Testis (tissue), 3 donors: ENCODE results near the gene ERCC1. TPM values are rescaled to one million over a fixed set of nuclear protein-coding genes. Genes with fewer than 3 reads are reported as not detected.

ENCODE experiments used
- DNase-seq: peaks from one replicate; pipeline ENCODE4 v3.0.0-alpha.2; 2019
- H3K27ac ChIP-seq, 2 donors: fragments of 200-600 bp; sonication (generic); one replicate each; pipeline ENCODE4 v1.5.1; 2019
- H3K27me3 ChIP-seq: fragments of 200-600 bp; sonication (generic); one replicate; pipeline ENCODE4 v1.5.1; 2019
- H3K36me3 ChIP-seq: fragments of 200-600 bp; sonication (generic); one replicate; pipeline ENCODE4 v1.5.1; 2017; ENCODE audit warnings: low read depth; ENCODE audit errors: missing control alignments
- H3K4me1 ChIP-seq: fragments of 200-600 bp; sonication (generic); one replicate; pipeline ENCODE4 v1.5.1; 2019
- H3K4me3 ChIP-seq, 2 donors: fragments of 200-600 bp; sonication (generic); one replicate each; pipeline ENCODE4 v1.5.1; 2017 to 2019
- H3K9me3 ChIP-seq: fragments of 200-600 bp; sonication (generic); one replicate; pipeline ENCODE4 v1.5.1; 2017
- POLR2A ChIP-seq: fragments of 450-650 bp; IDR thresholded peaks from one replicate; pipeline ENCODE4 v1.6.1; 2017; ENCODE audit warnings: antibody characterized with exemption, mild to moderate bottlenecking, moderate library complexity
- WGBS, 2 donors: methylation state at CpG; one replicate each; pipeline ENCODE4 v1.1.5; 2018; 5-methylcytosine and 5-hydroxymethylcytosine counted together
- intact Hi-C: fragments of 100-400 bp; cut with DNase I; formaldehyde crosslinking; loops from one replicate; pipeline ENCODE4 v1.15.1; 2023; ENCODE audit warnings: low total_unique reads
- polyA plus RNA-seq: library from polyadenylated mRNA; stranded (reverse); fragments of 350-450 nt; fragmentation: Illumina TruSeq; extraction: RNeasy Lipid Tissue Mini Kit (QIAGEN cat#74804); gene quantifications from one replicate; pipeline ENCODE4 v1.2.3, GENCODE V29; 2014; ENCODE audit warnings: low read depth, low replicate concordance; ENCODE audit not compliant: insufficient read depth
- total RNA-seq, 2 donors: library from RNA; depleted of rRNA; stranded (reverse); fragments of >200 nt; gene quantifications; one replicate each; pipeline ENCODE4 v1.2.3, GENCODE V29; 2016
- TF ChIP-seq, protein P1 (sequence below), 3 experiments: fragments of 450-650 bp in 2 of 3; fragments of 200-600 bp in 1 of 3; sonication (generic) in 1 of 3; IDR thresholded peaks; one replicate each; pipeline ENCODE4 v1.5.1; 2016 to 2019; ENCODE audit warnings: antibody characterized with exemption in 3 of 3, mild to moderate bottlenecking in 2 of 3, moderate library complexity in 1 of 3

ERCC1 gene
- total and polyA plus RNA-seq, 3 donors from 2014 or later, result 71.8 to 112 (median 95.7) TPM

DNA sequence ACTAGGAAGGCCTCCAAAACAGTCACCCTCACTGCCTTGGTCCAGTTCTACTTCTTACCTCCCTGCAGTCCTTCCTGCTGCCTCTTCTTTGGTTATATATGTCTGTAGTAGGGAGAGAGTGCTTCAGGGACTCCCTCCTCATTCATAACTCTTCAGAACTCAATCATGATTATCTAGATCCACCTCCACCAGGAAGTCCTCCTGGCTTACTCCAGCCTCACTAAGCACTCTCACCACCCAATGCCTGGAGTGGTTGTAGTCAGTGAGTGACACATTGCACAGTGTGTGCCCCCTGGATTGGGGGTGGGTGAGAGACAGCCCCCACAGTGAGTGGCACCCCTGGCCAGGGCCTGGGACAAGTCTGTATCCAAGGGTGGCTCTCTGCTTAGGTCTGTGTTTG lies 34.1 kb upstream of the ERCC1 start:
- Histone ChIP-seq H3K36me3 (no peaks in the 10 kb centered on the region), H3K4me1 (peaks cover 10% of the 10 kb centered on the region), H3K9me3 (no peaks in the 10 kb centered on the region), H3K27me3 (no peaks in the 10 kb centered on the region), H3K27ac (no peak overlapping the region), H3K4me3 (no peak overlapping the region)
- no peak for TF ChIP-seq POLR2A
- TF ChIP-seq, protein P1, sequence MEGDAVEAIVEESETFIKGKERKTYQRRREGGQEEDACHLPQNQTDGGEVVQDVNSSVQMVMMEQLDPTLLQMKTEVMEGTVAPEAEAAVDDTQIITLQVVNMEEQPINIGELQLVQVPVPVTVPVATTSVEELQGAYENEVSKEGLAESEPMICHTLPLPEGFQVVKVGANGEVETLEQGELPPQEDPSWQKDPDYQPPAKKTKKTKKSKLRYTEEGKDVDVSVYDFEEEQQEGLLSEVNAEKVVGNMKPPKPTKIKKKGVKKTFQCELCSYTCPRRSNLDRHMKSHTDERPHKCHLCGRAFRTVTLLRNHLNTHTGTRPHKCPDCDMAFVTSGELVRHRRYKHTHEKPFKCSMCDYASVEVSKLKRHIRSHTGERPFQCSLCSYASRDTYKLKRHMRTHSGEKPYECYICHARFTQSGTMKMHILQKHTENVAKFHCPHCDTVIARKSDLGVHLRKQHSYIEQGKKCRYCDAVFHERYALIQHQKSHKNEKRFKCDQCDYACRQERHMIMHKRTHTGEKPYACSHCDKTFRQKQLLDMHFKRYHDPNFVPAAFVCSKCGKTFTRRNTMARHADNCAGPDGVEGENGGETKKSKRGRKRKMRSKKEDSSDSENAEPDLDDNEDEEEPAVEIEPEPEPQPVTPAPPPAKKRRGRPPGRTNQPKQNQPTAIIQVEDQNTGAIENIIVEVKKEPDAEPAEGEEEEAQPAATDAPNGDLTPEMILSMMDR (IDR thresholded peaks at IDR 0.05), result no peak
- DNase-seq, result no peak
- intact Hi-C loops, result no loop called here

DNA sequence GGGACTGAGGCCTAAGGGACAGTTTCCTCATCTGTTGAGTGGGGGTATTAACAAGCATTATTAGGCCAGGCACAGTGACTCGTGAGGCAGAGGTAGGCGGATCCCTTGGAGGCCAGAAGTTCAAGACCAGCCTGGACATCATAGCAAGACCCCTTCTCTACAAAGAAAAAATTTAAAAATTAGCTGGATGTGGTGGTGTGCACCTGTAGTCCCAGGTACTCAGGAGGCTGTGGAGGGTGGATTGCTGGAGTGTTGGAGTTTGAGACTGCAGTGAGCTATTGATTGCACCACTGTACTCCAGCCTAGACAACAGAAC lies 32.7 kb upstream of the ERCC1 start:
- peaks cover 12% of the 10 kb centered on the region for H3K4me1 ChIP-seq
- H3K27me3 ChIP-seq, result no peaks in the 10 kb centered on the region
- DNase-seq, result no peak
- no peak overlapping the region for H3K4me3 ChIP-seq
- WGBS, 2 donors, result 53 to 66% methylated on average over 2 of the region's 2 CpGs
- no peak overlapping the region for H3K27ac ChIP-seq
- intact Hi-C loops, result no loop called here
- H3K36me3 ChIP-seq, result no peaks in the 10 kb centered on the region
- TF ChIP-seq, protein P1 (IDR thresholded peaks at IDR 0.05), result no peak
- no peak for TF ChIP-seq POLR2A
- H3K9me3 ChIP-seq, result no peaks in the 10 kb centered on the region

DNA sequence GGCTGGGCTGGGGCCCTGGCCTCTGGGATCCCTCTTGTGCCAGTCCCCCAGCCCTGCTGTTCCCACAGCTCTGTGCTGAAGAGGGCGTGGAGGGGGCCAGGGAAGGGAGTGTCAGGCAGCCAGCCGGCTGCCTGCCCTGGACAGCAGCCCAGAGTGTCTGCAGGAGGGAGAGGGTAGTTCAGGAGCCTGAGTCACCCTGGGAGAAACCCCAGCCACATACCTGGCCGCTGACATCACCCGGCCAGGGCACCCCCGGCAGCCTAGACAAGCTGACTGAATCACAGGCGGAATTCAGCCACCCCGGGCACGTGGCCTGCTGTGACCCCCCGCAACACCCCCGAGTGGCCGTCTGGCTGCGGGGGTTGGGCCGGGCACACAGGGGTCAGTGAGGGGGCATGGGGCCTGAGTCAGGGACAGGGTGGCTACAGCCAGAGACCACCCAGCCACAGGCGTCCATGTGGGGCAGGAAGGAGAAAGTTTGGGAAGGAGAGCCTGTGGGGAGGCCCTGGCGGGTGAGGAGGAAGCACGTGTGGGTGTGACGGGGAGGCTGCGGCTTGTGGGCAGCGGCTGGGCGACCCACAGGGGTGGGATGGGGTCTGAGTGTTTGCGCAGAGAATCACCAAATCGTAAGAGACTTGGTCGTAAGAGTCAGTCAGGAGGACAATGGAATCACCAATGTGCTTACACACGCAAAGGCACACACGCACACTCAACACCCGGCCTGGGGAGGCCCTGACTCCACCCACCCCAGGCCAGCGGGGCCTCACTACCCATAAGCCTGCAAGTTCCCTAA lies 32.2 kb upstream of the ERCC1 start:
- Histone ChIP-seq H3K27me3 (no peaks in the 10 kb centered on the region), H3K36me3 (no peaks in the 10 kb centered on the region), H3K9me3 (no peaks in the 10 kb centered on the region), H3K4me3 (no peak overlapping the region), H3K4me1 (peaks cover 16% of the 10 kb centered on the region), H3K27ac (peak overlapping the region in 1 of 2 donors; percentile 11)
- intact Hi-C loops, result no loop called here
- 46 to 58% methylated on average over 22 to 24 of the region's 27 CpGs for WGBS, 2 donors
- TF ChIP-seq, protein P1 (IDR thresholded peaks at IDR 0.05), result no peak
- no peak for TF ChIP-seq POLR2A
- peak; percentile 81 for DNase-seq

DNA sequence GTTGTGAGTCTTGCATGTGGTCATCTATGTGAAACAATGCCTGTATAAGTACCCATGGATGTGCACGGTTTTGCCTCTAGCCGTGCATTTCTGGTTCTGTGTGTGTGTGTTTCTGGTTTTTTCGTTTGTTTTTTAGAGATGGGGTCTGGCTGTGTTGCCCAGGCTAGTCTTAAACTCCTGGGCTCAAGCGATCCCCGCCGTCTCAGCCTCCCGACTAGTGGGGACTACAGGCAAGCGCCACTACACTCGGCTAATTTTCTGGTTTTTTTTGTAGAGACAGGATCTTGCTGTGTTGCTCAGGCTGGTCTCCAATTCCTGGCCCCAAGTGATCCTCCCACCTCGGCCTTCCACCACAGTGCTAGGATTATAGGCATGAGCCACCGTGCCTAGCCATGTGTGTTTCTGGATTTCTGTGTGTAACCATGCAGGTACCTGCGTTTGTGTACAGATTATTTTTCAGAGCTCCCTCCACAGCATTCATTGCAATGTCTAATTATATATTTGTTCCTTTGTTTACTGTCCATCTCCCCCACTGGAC lies 28.2 kb upstream of the ERCC1 start:
- no peaks in the 10 kb centered on the region for H3K36me3 ChIP-seq
- no peaks in the 10 kb centered on the region for H3K9me3 ChIP-seq
- H3K27me3 ChIP-seq, result no peaks in the 10 kb centered on the region
- H3K4me3 ChIP-seq, result no peak overlapping the region
- H3K4me1 ChIP-seq, result peaks cover 16% of the 10 kb centered on the region
- intact Hi-C loops, result no loop called here
- no peak for DNase-seq
- H3K27ac ChIP-seq, result no peak overlapping the region
- TF ChIP-seq, protein P1 (IDR thresholded peaks at IDR 0.05), result no peak
- no peak for TF ChIP-seq POLR2A
- WGBS, 2 donors, result 66 to 72% methylated on average over 9 to 12 of the region's 12 CpGs
